ENCODE data around the gene PLK2.

DNA sequence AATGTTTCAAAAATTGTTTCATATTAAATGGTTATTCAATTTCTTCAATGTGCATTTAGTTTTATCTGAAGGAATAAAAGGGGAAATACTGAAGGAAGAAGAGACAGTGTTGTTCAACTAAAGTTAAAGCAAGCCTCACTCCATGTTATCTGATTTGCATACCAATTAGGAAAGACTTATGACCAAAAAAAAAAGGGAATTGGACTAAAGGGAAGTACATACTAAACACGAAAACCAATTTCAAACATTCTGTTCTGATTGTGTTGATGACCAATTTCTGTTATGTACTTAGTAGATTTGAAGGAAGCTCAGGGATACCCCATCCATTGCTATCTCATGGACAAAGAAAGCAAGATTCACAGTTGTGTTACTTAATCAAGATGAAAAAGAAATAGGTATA is 26.4 kb upstream of the PLK2 start:
- no peak for TF ChIP-seq ZBTB20 (tag by site-specific recombination; IDR thresholded peaks at IDR 0.05)
- TF ChIP-seq, protein P1, sequence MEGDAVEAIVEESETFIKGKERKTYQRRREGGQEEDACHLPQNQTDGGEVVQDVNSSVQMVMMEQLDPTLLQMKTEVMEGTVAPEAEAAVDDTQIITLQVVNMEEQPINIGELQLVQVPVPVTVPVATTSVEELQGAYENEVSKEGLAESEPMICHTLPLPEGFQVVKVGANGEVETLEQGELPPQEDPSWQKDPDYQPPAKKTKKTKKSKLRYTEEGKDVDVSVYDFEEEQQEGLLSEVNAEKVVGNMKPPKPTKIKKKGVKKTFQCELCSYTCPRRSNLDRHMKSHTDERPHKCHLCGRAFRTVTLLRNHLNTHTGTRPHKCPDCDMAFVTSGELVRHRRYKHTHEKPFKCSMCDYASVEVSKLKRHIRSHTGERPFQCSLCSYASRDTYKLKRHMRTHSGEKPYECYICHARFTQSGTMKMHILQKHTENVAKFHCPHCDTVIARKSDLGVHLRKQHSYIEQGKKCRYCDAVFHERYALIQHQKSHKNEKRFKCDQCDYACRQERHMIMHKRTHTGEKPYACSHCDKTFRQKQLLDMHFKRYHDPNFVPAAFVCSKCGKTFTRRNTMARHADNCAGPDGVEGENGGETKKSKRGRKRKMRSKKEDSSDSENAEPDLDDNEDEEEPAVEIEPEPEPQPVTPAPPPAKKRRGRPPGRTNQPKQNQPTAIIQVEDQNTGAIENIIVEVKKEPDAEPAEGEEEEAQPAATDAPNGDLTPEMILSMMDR (tag by site-specific recombination; IDR thresholded peaks at IDR 0.05) = no peak
- TF ChIP-seq, protein P2, sequence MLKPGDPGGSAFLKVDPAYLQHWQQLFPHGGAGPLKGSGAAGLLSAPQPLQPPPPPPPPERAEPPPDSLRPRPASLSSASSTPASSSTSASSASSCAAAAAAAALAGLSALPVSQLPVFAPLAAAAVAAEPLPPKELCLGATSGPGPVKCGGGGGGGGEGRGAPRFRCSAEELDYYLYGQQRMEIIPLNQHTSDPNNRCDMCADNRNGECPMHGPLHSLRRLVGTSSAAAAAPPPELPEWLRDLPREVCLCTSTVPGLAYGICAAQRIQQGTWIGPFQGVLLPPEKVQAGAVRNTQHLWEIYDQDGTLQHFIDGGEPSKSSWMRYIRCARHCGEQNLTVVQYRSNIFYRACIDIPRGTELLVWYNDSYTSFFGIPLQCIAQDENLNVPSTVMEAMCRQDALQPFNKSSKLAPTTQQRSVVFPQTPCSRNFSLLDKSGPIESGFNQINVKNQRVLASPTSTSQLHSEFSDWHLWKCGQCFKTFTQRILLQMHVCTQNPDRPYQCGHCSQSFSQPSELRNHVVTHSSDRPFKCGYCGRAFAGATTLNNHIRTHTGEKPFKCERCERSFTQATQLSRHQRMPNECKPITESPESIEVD (tag by site-specific recombination; IDR thresholded peaks at IDR 0.05) = no peak
- TF ChIP-seq, protein P3, sequence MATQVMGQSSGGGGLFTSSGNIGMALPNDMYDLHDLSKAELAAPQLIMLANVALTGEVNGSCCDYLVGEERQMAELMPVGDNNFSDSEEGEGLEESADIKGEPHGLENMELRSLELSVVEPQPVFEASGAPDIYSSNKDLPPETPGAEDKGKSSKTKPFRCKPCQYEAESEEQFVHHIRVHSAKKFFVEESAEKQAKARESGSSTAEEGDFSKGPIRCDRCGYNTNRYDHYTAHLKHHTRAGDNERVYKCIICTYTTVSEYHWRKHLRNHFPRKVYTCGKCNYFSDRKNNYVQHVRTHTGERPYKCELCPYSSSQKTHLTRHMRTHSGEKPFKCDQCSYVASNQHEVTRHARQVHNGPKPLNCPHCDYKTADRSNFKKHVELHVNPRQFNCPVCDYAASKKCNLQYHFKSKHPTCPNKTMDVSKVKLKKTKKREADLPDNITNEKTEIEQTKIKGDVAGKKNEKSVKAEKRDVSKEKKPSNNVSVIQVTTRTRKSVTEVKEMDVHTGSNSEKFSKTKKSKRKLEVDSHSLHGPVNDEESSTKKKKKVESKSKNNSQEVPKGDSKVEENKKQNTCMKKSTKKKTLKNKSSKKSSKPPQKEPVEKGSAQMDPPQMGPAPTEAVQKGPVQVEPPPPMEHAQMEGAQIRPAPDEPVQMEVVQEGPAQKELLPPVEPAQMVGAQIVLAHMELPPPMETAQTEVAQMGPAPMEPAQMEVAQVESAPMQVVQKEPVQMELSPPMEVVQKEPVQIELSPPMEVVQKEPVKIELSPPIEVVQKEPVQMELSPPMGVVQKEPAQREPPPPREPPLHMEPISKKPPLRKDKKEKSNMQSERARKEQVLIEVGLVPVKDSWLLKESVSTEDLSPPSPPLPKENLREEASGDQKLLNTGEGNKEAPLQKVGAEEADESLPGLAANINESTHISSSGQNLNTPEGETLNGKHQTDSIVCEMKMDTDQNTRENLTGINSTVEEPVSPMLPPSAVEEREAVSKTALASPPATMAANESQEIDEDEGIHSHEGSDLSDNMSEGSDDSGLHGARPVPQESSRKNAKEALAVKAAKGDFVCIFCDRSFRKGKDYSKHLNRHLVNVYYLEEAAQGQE (tag by site-specific recombination; IDR thresholded peaks at IDR 0.05) = no peak
- TF ChIP-seq ZNF600 (tag by site-specific recombination; IDR thresholded peaks at IDR 0.05) = no peak
- no peak for TF ChIP-seq ZNF175 (tag by site-specific recombination; IDR thresholded peaks at IDR 0.05)
- TF ChIP-seq, protein P4, sequence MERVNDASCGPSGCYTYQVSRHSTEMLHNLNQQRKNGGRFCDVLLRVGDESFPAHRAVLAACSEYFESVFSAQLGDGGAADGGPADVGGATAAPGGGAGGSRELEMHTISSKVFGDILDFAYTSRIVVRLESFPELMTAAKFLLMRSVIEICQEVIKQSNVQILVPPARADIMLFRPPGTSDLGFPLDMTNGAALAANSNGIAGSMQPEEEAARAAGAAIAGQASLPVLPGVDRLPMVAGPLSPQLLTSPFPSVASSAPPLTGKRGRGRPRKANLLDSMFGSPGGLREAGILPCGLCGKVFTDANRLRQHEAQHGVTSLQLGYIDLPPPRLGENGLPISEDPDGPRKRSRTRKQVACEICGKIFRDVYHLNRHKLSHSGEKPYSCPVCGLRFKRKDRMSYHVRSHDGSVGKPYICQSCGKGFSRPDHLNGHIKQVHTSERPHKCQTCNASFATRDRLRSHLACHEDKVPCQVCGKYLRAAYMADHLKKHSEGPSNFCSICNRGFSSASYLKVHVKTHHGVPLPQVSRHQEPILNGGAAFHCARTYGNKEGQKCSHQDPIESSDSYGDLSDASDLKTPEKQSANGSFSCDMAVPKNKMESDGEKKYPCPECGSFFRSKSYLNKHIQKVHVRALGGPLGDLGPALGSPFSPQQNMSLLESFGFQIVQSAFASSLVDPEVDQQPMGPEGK (tag by site-specific recombination; IDR thresholded peaks at IDR 0.05) = no peak
- no peak for TF ChIP-seq ZNF169 (tag by site-specific recombination; IDR thresholded peaks at IDR 0.05)
- TF ChIP-seq ZNF707 (tag by site-specific recombination; IDR thresholded peaks at IDR 0.05) = no peak
- TF ChIP-seq, protein P5, sequence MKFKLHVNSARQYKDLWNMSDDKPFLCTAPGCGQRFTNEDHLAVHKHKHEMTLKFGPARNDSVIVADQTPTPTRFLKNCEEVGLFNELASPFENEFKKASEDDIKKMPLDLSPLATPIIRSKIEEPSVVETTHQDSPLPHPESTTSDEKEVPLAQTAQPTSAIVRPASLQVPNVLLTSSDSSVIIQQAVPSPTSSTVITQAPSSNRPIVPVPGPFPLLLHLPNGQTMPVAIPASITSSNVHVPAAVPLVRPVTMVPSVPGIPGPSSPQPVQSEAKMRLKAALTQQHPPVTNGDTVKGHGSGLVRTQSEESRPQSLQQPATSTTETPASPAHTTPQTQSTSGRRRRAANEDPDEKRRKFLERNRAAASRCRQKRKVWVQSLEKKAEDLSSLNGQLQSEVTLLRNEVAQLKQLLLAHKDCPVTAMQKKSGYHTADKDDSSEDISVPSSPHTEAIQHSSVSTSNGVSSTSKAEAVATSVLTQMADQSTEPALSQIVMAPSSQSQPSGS (tag by site-specific recombination; IDR thresholded peaks at IDR 0.05; ENCODE audit: low read depth) = no peak
- no peak for TF ChIP-seq FEZF1 (tag by site-specific recombination; IDR thresholded peaks at IDR 0.05)
- TF ChIP-seq ZSCAN16 (tag by site-specific recombination; IDR thresholded peaks at IDR 0.05) = no peak

Data from HEK293 (cell line).